HG02970 (cell line): Measurements from ENCODE around the gene ITM2A.

Experiments
- ATAC-seq: cut with Tn5 transposase; IDR thresholded peaks from one replicate; pipeline ENCODE4 v1.9.1; 2021; ENCODE audit warnings: mild to moderate bottlenecking, moderate library complexity, moderate number of reproducible peaks; ENCODE audit not compliant: unreplicated experiment, low FRiP score

Gene ITM2A

DNA sequence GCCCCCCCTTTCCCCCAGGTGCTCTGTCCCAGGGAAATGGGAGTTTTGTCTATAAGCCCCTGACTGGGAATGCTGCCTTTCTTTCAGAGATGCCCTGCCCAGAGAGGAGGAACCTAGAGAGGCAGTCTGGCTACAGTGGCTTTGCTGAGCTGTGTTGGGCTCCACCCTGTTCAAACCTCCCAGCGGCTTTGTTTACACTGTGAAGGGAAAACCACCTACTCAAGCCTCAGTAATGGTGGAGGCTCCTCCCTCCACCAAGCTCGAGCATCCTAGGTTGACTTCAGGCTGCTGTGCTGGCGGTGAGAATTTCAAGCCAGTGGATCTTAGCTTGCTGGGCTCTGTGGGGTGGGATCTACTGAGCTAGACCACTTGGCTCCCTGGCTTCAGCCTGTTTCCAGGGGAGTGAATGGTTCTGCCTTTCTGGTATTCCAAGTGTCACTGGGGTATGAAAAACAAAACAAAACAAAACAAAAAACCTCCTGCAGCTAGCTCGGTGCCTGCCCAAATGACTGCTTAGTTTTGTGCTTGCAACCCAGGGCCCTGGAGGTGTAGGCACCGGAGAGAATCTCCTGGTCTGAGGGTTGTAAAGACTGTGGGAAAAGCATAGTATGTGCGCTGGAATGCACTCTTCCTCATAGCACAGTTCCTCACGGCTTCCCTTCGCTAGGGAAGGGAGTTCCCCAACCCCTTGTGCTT lies 41.7 kb downstream of the ITM2A start:
- ATAC-seq = no peak
